Measurements from ENCODE around the gene UNC5CL.

DNA sequence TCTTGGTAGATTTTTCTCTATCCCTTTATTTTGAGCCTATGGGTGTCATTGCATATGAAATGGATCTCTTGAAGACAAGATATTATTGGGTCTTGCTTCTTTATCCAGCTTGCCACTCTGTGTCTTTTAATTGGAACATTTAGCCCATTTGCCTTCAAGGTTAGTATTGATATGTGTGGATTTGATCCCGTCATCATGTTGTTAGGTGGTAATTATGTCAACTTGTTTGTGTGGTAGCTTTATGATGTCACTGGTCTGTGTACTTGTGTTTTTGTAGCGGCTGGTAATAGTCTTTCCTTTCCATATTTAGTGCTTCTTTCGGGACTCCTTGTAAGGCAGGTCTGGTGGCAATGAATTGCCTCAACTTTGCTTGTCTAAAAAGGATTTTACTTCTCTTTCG is 61.9 kb downstream of the UNC5CL start:
- TF ChIP-seq TAF1 (IDR thresholded peaks at IDR 0.05; ENCODE audit: low read depth, low read length) (no peak), POLR2A (IDR thresholded peaks at IDR 0.05; ENCODE audit: low read depth, low read length) (no peak), PAX5 (IDR thresholded peaks at IDR 0.05; ENCODE audit: insufficient read depth, low read length, severe bottlenecking) (no peak), POLR2AphosphoS5 (IDR thresholded peaks at IDR 0.05; ENCODE audit: low read depth, low read length) (no peak), SPI1 (IDR thresholded peaks at IDR 0.05; ENCODE audit: low read depth, low read length) (no peak), POU2F2 (IDR thresholded peaks at IDR 0.05; ENCODE audit: low read depth, low read length) (no peak)
